AG09309 (cell line): ENCODE results near the gene NPHP4.
"Not testable (repeated sequence)": the region's sequence is repeated elsewhere in the genome, so short reads cannot be mapped to it uniquely, and the experiment has no call there.

Experiments used
- DNase-seq: peaks from one replicate; pipeline ENCODE4 v3.0.0-alpha.2; 2010; ENCODE audit warnings: low read depth
- H3K4me3 ChIP-seq: 2 replicates; pipeline ENCODE4 v1.5.1; 2011; ENCODE audit warnings: mild to moderate bottlenecking, low read depth, low read length, moderate library complexity; ENCODE audit not compliant: control insufficient read depth
- CTCF ChIP-seq: IDR thresholded peaks from 2 replicates; pipeline ENCODE4 v1.5.1; 2011; ENCODE audit warnings: mild to moderate bottlenecking, low read depth, low read length, inconsistent platforms; ENCODE audit not compliant: insufficient read depth, control insufficient read depth; ENCODE audit errors: missing control alignments

NPHP4 gene

GRCh38 chr1:6025269-6026094 lies 33.3 kb upstream of the NPHP4 start:
- no peak overlapping the region for H3K4me3 ChIP-seq
- DNase-seq, result no peak
- no peak for TF ChIP-seq CTCF

- DNase-seq, result no peak
- H3K4me3 ChIP-seq, result no peak overlapping the region
- no peak for TF ChIP-seq CTCF
Measured at GRCh38 chr1:6024376-6024775, 32.2 kb upstream of the NPHP4 start.

GRCh38 chr1:6023346-6023745 lies 31.1 kb upstream of the NPHP4 start:
- H3K4me3 ChIP-seq, result no peak overlapping the region
- TF ChIP-seq CTCF, result no peak
- no peak for DNase-seq

- TF ChIP-seq CTCF, result no peak
- DNase-seq, result no peak
- H3K4me3 ChIP-seq, result no peak overlapping the region
Measured at GRCh38 chr1:6022193-6022592, 30.0 kb upstream of the NPHP4 start.

- no peak for TF ChIP-seq CTCF
- no peak for DNase-seq
- no peak overlapping the region for H3K4me3 ChIP-seq
Measured at GRCh38 chr1:6019166-6019845, 27.1 kb upstream of the NPHP4 start.

GRCh38 chr1:6017654-6018053 lies 25.4 kb upstream of the NPHP4 start:
- not testable (repeated sequence) for DNase-seq, H3K4me3 ChIP-seq

GRCh38 chr1:6016191-6016865 lies 24.1 kb upstream of the NPHP4 start:
- DNase-seq, result no peak

More at GRCh38 chr1:6016191-6016865, 24.1 kb upstream of the NPHP4 start:
- no peak overlapping the region for H3K4me3 ChIP-seq
- TF ChIP-seq CTCF, result no peak
